BJ (cell line): ENCODE measurements around the gene MYOM1. TPM values are rescaled to one million over a fixed set of nuclear protein-coding genes. Genes with fewer than 3 reads are reported as not detected.

ENCODE experiments used
- CTCF ChIA-PET: fragments of 350-600 bp; formaldehyde crosslinking; extraction: SDS; loops from one replicate; lab custom pipeline; 2021; ENCODE audit warnings: antibody characterized with exemption, inconsistent platforms; lab: Yijun Ruan, JAX
- POLR2A ChIA-PET: fragments of 300-600 bp; sonication (Branson Sonifier 250); formaldehyde crosslinking; extraction: SDS; loops from one replicate; lab custom pipeline; 2021; ENCODE audit warnings: antibody characterized with exemption; lab: Charles Lee
- DNase-seq: peaks from one replicate; pipeline ENCODE4 v3.0.0-alpha.2; 2011; ENCODE audit warnings: low read depth
- H3K27me3 ChIP-seq: 2 replicates; pipeline ENCODE4 v1.6.0; 2011; ENCODE audit warnings: low read length; ENCODE audit not compliant: control insufficient read depth, insufficient read depth
- H3K36me3 ChIP-seq: 2 replicates; pipeline ENCODE4 v1.5.1; 2011; ENCODE audit warnings: low read length; ENCODE audit not compliant: control insufficient read depth, insufficient read depth
- H3K4me3 ChIP-seq: 2 replicates; pipeline ENCODE4 v1.5.1; 2011; ENCODE audit warnings: low read depth, mild to moderate bottlenecking, control low read depth, low read length
- CTCF ChIP-seq: IDR thresholded peaks from 2 replicates; pipeline ENCODE4 v1.5.1; 2011; ENCODE audit warnings: low read depth, mild to moderate bottlenecking, control low read depth, inconsistent platforms, low read length, moderate library complexity; ENCODE audit not compliant: insufficient read depth
- polyA plus RNA-seq: library from polyadenylated mRNA; depleted of rRNA; stranded (reverse); fragments of >200 nt; gene quantifications from 2 replicates; pipeline ENCODE4 v1.2.3, GENCODE V29; 2011

The MYOM1 gene
- polyA plus RNA-seq, 1 experiment, result 0.48 TPM

GRCh38 chr18:3147935-3148554, 71.7 kb downstream of the MYOM1 start:
- no peak for TF ChIP-seq CTCF
- no peaks in the 10 kb centered on the region for H3K36me3 ChIP-seq
- POLR2A ChIA-PET, result no interaction called here
- H3K4me3 ChIP-seq, result no peak overlapping the region
- no peak for DNase-seq
- CTCF ChIA-PET, result interaction anchor here (0.6 to 2.0 kb wide), 4 partner anchors 19 to 215 kb away, joined by 3 to 4 read pairs (median 3); no protein-coding TSS in a partner anchor
- no peaks in the 10 kb centered on the region; the same call in 1 of the 2 replicates for H3K27me3 ChIP-seq

GRCh38 chr18:3140986-3141639, 78.7 kb downstream of the MYOM1 start:
- Histone ChIP-seq H3K27me3 (no peaks in the 10 kb centered on the region), H3K4me3 (no peak overlapping the region), H3K36me3 (no peaks in the 10 kb centered on the region)
- ChIA-PET CTCF (interaction anchor here (0.6 to 4.0 kb wide), 3 partner anchors 12 to 152 kb away, joined by 3 to 14 read pairs (median 3); no protein-coding TSS in a partner anchor), POLR2A (no interaction called here)
- no peak for DNase-seq
- no peak for TF ChIP-seq CTCF

- TF ChIP-seq CTCF, result no peak
- Histone ChIP-seq H3K4me3 (no peak overlapping the region), H3K36me3 (no peaks in the 10 kb centered on the region), H3K27me3 (no peaks in the 10 kb centered on the region)
- DNase-seq, result no peak
- POLR2A ChIA-PET, result interaction anchor here (0.6 kb wide), 1 partner anchor 13 kb away, joined by 3 read pairs; no protein-coding TSS in a partner anchor
- CTCF ChIA-PET, result interaction anchor here (4.0 kb wide), 1 partner anchor 11 kb away, joined by 14 read pairs; no protein-coding TSS in a partner anchor
Measured at GRCh38 chr18:3140342-3140741, 79.4 kb downstream of the MYOM1 start.

- ChIA-PET CTCF (interaction anchor here (1.0 to 2.8 kb wide), 2 partner anchors 10 to 12 kb away, joined by 7 to 11 read pairs; no protein-coding TSS in a partner anchor), POLR2A (no interaction called here)
- no peaks in the 10 kb centered on the region for H3K36me3 ChIP-seq
- TF ChIP-seq CTCF, result no peak
- no peaks in the 10 kb centered on the region for H3K27me3 ChIP-seq
- no peak for DNase-seq
- H3K4me3 ChIP-seq, result no peak overlapping the region
Measured at GRCh38 chr18:3139406-3139805, 80.4 kb downstream of the MYOM1 start.

- no peak overlapping the region for H3K4me3 ChIP-seq
- no peak for DNase-seq
- no peaks in the 10 kb centered on the region for H3K27me3 ChIP-seq
- POLR2A ChIA-PET, result no interaction called here
- H3K36me3 ChIP-seq, result no peaks in the 10 kb centered on the region
- CTCF ChIA-PET, result interaction anchor here (1.0 to 2.8 kb wide), 3 partner anchors 9 to 13 kb away, joined by 3 to 11 read pairs (median 7); no protein-coding TSS in a partner anchor
- TF ChIP-seq CTCF, result no peak
Measured at GRCh38 chr18:3138274-3138975, 81.3 kb downstream of the MYOM1 start.
